Stimulated activated CD8-positive, alpha-beta memory T cell treated with anti-CD3 and anti-CD28 coated beads, Interleukin-2, amount 100 ng/mL, for 1 hour (primary cell): Measurements from ENCODE around the gene SHB.

Experiments
- DNase-seq, 2 donors: peaks; one replicate each; pipeline ENCODE4 v3.0.0-alpha.2; 2020; ENCODE audit warnings: low read depth in 2 of 2

SHB gene

GRCh38 chr9:38042626-38043357, 26.2 kb downstream of the SHB start:
- DNase-seq: no peak

DNA sequence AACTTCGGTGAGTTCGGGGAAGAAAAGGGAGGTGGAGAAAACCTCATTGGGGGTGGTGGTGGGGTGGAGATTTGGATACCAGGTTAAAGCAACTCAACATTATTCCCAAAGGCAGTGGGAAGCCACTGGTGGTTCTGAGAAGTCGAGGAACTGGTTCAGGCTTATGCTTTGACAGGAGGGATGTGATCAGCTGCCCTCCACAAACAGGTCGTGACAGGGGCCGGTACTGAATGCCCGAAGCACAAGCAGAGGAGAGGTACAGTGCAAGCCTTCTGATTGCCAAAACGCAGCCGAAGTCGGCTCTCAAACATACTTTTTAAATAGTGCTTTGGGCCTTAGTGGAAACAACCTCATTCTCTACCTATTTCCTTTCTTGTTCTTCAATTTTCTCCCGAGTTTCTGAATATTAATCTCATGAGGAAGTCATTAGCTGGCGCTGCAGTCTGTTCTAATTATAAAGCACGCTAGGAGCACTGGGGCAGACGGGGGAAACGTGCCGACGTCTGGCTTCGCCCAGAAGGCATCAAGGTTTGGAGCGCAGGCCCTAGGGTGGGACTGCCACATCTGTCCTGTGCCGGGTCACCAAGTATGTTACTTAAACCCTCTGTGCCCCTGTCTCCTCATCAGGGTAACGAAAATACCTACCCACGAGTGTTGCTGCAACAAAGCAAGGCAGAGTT, 27.3 kb downstream of the SHB start:
- no peak for DNase-seq

- no peak for DNase-seq
These were observed 28.9 kb downstream of the SHB start for GRCh38 chr9:38039907-38040682.

- no peak for DNase-seq
These were observed 29.7 kb downstream of the SHB start for GRCh38 chr9:38039090-38039906.

DNA sequence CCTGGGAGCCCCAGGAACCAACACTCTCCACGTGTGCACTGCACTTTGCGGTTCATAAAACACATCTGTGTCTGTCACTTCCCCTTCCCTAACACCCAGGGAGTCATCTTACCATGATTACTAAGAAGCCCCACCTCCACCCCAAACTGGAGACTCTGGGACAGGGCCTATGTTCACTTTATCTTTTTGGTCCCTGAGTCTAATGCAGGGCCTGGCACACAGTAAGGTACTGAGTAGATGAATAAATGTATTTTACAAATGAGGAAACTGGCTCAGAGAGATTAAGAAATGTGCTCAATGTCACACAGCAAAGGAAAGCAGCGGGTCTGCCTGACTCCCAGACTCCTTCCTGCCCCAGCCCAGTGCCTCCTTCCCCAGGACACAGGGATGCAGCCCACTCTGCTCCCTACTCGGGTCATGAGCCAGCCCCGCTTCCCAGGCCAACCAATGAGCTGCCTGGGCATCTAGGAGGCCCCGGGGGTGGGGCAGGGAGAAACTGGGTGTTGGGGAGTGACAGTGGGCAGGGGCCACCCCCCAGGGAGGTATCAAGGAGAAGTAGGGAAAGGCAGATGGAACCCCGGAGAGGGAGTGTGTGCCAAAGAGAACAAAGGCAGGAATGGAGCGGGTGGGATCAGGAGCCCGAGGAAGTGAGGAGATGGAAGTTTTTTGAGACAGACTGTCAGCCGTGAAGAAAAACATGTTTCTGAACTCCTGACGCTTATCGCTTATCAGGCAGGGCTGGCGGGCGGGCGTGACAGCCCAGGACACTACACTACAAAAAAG, 30.5 kb downstream of the SHB start:
- DNase-seq: no peak

DNA sequence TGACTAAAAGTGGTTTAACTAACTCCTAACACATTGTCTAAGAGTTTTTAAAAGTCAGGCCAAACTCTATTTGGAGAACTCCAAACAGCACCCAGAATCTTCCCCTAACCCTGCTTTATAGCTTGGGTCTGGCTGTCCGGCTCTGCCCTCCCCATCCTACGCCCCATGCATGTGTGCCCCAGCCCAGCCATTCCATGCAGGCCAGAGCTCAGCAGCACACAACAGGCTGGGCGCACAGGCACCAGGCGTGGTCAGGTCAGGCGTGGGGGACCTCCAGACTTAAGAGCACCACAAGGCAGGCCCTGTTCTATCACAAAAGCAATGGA, 31.1 kb downstream of the SHB start:
- DNase-seq: no peak

- no peak for DNase-seq
These were observed 32.5 kb downstream of the SHB start for GRCh38 chr9:38036359-38037084.

DNA sequence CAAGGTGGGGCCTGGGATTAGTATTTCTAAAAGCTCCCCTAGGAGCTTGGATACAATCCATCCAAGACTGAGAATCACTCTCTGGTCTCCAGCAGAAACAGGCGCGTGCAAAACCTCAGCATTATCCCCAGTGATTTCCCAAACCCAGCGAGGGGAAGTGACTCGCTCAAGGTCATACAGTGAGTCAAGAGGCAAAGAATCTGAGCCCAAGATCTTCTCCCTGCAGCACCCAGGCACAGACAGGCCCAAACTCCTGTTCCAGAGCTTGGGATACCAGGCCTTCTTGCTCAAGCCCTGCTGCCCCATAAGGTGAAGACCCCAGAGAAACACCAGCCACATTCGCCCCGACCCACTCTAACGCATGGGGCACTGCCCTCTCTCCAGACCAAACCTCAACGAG, 33.2 kb downstream of the SHB start:
- no peak for DNase-seq

- DNase-seq: no peak
These were observed 35.1 kb downstream of the SHB start for GRCh38 chr9:38033941-38034340.

GRCh38 chr9:38032266-38033110, 36.5 kb downstream of the SHB start:
- no peak for DNase-seq

DNA sequence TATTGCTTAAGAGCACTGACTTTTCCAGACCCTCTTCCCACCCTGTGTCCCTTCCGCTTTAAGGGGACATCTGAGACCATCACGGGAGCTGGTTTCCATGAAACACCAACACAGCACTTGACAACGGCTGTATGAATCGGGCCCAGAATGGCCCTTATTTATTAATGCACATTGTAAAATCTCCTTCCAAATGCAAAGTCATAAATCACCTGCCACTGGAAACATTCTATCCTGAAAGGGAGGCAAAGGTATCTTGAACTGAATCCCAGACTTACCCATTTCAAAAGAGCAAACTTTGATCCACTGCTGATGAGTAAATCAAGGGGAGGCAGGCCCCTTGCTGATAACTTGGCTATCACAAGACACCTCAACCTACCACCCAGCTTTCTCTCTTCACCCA, 37.4 kb downstream of the SHB start:
- no peak for DNase-seq

DNA sequence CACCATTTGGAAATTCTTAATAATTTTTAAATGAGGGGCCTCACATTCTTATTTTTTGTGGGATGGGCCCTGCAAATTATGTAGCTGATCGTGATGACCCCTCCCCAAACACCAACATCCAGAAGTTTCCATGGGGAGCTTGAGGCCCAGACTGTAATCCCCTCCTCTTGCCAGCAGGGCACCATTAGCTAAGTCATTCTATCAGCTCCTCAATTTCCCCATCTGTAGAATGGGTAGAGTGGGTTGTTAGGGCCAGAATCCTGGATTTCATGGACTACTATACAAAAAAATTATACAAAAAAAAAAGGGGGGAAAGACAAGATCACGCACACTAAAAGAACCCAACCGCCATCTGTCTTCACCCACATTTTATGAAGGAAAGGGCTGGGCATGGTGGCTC, 38.4 kb downstream of the SHB start:
- no peak for DNase-seq

- DNase-seq: no peak
These were observed 39.0 kb downstream of the SHB start for GRCh38 chr9:38029915-38030638.

DNA sequence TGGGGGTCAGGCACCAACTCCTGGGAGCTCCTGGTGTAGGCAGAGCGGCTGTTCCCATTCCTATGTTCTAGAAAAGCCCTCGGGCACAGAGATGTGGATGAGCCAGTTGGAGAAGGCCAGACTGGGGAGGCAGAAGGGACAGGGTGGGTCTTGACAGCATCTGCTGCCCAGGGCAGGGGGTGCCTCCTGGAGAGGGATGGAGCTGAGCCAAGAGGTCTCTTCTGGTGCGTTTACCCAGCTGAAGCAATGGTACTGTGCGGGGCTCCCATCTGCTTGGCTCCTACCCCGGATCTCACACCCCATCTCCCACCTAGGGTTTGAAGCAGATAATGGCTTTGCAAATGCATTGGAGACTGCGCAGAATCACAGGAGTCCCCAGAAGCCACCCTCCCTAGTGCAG, 41.3 kb downstream of the SHB start:
- DNase-seq: no peak

DNA sequence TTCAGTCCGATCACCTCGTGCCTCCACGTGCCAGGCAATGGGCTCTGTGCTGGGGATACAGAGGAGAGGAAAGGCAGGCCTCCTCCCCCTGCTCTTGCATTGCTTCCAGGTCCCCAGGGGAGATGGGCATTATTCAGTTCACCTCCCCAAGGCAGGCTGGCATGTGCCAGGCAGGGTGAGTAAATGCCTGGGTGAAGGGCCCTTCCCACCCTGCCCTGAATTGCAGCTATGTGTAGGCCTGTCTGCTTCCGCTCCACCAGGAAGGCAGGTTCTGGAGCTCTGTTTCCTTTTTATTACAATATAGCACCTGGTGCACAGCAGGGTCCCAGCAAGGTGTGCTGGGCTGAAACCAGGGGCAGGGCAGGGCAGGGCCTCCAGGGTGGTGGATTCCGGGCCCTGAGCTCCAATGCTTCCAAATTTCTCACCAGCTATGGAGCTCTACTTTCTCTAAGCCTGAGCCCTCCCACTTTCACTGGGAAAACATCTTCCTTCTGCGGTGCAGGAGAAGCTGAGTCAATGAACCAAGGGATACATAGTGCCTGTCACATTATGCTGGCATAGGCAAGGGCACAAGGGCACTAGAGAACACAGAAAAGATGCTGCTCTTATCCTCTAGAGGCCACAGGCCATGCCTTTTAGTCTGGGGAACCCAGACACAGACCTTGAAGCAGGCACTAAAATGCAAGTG, 42.0 kb downstream of the SHB start:
- no peak for DNase-seq

- DNase-seq: no peak
These were observed 42.8 kb downstream of the SHB start for GRCh38 chr9:38026021-38026809.

DNA sequence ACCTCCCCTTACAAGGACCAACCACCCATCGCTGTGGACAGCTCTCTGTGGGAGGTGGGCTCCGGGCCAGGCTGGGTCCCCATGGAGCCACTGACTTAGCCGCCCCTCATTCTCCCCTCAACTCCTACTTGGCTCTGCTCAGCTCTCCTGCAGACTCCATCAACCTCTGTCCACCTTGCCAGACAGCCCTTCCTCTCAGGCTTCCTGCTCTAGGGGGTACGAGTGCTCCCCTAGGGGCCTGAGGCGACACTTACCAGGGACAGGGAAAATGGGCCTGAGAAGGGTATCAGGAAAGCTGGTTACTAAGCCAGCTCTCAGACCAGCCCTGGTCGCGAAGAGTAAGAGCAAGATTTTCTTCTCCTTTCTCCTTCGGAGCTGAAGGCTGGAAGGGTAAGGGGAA, 43.9 kb downstream of the SHB start:
- DNase-seq: no peak
